Medulla oblongata (tissue), 1 donor: Measurements from ENCODE around the gene GLOD4.
A peak's percentile ranks its signal among the peaks of the same experiment; 100 is the strongest.
"Not testable (repeated sequence)": the region's sequence is repeated elsewhere in the genome, so short reads cannot be mapped to it uniquely, and the experiment has no call there.

Experiments used
- DNase-seq: peaks from one replicate; pipeline ENCODE4 v3.0.0-alpha.2; 2015; ENCODE audit errors: extremely low spot score

GLOD4 gene, protein sequence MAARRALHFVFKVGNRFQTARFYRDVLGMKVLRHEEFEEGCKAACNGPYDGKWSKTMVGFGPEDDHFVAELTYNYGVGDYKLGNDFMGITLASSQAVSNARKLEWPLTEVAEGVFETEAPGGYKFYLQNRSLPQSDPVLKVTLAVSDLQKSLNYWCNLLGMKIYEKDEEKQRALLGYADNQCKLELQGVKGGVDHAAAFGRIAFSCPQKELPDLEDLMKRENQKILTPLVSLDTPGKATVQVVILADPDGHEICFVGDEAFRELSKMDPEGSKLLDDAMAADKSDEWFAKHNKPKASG

DNA sequence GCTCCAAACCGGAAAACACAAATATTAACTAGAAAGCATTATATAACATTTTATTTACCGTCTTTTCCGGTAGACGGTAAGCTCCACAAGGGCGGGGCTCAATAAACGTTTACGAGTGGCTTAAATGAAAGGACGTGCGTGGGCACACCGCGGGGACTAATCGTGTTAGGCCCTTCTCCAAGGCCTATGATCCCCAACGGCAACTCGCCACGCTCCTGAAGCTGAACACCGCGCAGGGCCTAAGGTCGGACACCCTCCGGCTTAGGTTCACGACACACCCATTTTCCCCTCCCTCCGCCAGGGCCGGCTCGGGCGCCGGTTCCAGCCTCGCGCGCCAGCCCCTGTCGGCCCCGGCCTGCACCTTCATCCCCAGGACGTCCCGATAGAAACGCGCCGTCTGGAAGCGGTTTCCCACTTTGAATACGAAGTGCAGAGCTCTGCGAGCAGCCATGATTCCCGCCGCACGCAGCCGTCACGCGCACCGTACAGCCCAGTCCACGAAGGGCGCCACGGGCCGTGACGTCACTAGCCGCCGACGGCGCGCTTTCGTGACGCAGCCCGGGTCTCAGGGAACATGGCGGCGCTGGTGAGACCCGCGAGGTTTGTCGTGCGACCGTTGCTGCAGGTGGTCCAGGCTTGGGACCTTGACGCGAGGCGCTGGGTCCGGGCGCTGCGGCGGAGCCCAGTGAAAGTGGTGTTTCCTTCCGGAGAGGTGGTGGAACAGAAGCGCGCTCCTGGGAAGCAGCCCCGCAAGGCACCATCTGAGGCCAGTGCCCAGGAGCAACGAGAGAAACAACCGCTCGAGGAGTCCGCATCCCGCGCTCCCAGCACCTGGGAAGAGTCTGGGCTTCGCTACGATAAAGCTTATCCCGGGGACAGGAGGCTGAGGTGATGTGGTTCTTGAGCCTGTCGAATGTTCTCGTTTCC lies at the start of gene GLOD4, which contains the start of gene MRM3:
TSS of gene GLOD4 (minus strand) at position 476 of the 927 bp plus-strand sequence. CDS start at position 451, 25 bp downstream.
TSS of gene MRM3 (plus strand) at position 549 of the 927 bp plus-strand sequence. CDS start at position 575, 26 bp downstream.
- peak; percentile 91 for DNase-seq

GRCh38 chr17:830950-831349 lies 48.9 kb upstream of the GLOD4 start:
- no peak for DNase-seq

GRCh38 chr17:830381-830780 lies 48.3 kb upstream of the GLOD4 start:
- DNase-seq: no peak

DNA sequence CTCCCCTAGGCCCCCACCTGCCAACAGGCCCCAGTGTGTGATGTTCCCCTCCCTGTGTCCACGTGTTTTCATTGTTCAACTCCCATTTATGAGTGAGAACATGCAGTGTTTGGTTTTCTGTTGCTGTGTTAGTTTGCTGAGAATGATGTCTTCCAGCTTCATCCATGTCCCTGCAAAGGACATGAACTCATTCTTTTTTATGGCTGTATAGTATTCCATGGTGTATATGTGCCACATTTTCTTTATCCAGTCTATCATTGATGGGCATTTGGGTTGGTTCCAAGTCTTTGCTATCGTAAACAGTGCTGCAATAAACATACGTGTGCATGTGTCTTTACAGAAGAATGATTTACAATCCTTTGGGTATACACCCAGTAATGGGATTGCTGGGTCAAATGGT lies 47.5 kb upstream of the GLOD4 start:
- DNase-seq: not testable (repeated sequence)

GRCh38 chr17:828761-829160 lies 46.7 kb upstream of the GLOD4 start:
- no peak for DNase-seq

DNA sequence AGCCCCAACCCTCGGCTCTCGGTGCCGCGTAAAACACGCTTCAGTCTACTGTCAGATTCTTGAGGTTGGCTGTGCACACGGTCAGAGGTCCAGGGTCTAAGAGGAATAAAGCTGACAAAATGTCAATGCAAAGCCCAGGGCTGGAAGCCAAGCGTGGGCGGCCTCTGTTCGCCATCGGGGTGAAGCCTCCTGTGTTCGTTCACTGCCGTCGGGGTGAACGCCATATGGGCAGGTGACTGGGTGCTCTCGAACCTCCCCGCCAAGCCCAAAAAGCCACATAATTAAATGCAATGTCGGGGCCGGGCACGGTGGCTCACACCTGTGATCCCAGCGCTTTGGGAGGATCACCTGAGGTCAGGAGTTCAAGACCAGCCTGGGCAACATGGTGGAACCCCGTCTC lies 44.7 kb upstream of the GLOD4 start:
- DNase-seq: no peak

GRCh38 chr17:825216-825615 lies 43.1 kb upstream of the GLOD4 start:
- no peak for DNase-seq

DNA sequence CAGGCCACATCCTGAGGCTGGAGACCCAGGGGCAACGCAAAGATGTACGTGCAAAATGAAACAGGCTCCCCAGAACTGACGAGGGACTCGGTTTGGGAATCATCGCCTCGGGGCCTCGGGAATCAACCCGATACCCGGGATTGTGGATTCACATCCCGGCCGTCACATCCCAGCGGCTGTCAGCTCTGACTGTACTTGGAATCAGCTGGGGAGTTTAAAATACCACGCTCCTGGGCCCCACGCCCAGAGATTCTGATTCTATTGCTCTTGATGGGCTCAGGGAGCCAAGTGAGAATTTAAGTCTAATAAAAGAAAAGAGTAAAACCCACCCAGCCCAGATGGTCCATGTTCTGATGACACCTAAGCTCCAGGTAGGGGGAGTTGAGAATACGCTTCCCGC lies 42.3 kb upstream of the GLOD4 start:
- no peak for DNase-seq

DNA sequence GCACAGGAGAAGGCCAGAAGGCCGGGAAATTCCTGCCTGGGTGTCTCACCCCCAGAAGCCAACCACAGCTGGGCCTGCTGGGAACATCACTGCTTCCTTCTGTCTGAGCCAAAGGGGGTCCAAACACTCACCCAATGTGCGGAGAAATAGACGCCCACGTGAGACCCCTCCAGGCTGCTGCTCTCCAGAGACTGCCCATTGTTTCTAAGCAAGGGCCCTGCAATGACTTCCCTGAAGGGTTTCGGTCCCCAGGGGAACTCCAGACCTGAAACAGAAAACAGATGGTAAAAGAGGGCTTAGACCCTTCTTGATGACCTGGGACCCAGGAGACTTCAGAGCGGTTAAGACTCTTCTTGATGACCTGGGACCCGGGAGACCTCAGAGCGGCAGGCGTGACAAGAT lies 41.4 kb upstream of the GLOD4 start:
- DNase-seq: no peak

- DNase-seq: no peak
Measured at GRCh38 chr17:819251-819650, 37.2 kb upstream of the GLOD4 start.

- DNase-seq: no peak
Measured at GRCh38 chr17:814371-814770, 32.3 kb upstream of the GLOD4 start.

- no peak for DNase-seq
Measured at GRCh38 chr17:812638-813204, 30.6 kb upstream of the GLOD4 start.

- no peak for DNase-seq
Measured at GRCh38 chr17:811051-811784, 29.1 kb upstream of the GLOD4 start.

GRCh38 chr17:807523-808294 lies 25.6 kb upstream of the GLOD4 start:
- no peak for DNase-seq

DNA sequence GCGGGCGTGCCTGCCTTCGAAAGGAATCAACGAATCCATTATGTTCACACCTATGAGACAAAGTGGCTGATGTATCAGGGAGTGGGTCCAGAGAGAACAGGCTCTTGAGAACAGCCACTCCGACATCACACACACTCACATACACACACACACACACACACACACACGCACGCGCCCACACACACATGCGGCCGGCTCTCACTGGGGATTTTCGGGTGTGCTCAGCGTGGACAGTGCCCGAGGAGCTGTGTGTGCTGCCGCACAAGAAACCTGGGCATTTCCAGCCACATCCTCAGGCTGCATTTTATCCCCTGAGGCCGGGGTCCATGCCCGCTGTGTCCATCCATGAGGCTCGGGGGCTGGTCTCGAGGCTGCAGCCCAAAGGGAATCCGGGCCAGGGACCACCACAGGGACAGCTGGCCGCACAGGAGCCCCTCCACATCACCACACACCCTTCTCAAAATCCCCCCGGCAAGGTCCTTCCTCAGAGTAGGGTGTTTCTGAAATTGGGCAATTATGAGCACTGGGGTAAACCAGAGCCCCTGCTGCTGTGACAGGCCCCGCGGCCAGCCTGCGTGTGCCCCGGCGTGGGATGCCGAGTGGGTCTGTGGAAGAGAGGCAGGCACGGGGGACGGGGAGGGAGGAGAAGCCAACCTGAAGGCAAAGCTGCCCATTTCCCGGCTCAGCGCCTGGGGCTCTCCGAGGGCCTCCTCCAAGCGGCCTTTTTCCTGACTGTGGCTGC lies 24.9 kb upstream of the GLOD4 start:
- DNase-seq: no peak

DNA sequence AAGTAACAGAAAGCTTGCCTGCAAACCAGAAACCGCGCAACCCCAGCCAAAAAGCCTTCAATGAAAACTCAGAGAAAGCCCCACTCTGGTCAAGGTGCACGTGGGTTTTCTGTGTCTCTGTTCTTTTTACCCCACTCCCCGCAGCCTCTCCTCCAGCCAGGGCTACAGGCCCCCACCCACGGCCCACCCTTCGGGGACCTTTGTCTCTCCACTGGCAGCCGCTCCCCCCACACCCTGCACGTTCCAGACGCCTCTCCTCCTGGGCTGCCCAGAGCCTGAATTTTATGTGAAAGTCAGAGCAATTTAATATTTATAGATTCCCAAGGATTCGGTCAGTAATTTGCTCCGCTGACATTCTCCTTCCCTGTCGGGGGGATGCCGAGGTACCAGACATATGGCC lies 24.3 kb upstream of the GLOD4 start:
- no peak for DNase-seq

GRCh38 chr17:805886-806285 lies 23.8 kb upstream of the GLOD4 start:
- DNase-seq: not testable (repeated sequence)

- no peak for DNase-seq
Measured at GRCh38 chr17:804541-805435, 22.7 kb upstream of the GLOD4 start.
